Ascending aorta (tissue), 2 donors: Measurements from ENCODE around the gene TRIM25. TPM values are rescaled to one million over a fixed set of nuclear protein-coding genes. Genes with fewer than 3 reads are reported as not detected.

ENCODE experiments used
- DNase-seq, 2 donors: peaks; one replicate each; pipeline ENCODE4 v3.0.0-alpha.2; 2019; ENCODE audit warnings: low spot score in 2 of 2
- H3K27ac ChIP-seq, 2 donors: fragments of 200-600 bp; sonication (generic); one replicate each; pipeline ENCODE4 v1.5.1; 2016 to 2017; ENCODE audit warnings: mild to moderate bottlenecking in 1 of 2
- H3K27me3 ChIP-seq: fragments of 200-600 bp; sonication (generic); one replicate; pipeline ENCODE4 v1.5.1; 2017
- H3K36me3 ChIP-seq, 2 donors: fragments of 200-600 bp; sonication (generic); one replicate each; pipeline ENCODE4 v1.5.1; 2016
- H3K4me1 ChIP-seq, 2 donors: fragments of 200-600 bp; sonication (generic); one replicate each; pipeline ENCODE4 v1.5.1; 2016 to 2017; ENCODE audit warnings: mild to moderate bottlenecking in 1 of 2
- H3K4me3 ChIP-seq, 2 donors: fragments of 200-600 bp; sonication (generic); one replicate each; pipeline ENCODE4 v1.5.1; 2016 to 2017; ENCODE audit warnings: mild to moderate bottlenecking in 1 of 2
- H3K9me3 ChIP-seq, 2 donors: fragments of 200-600 bp; sonication (generic); one replicate each; pipeline ENCODE4 v1.5.1; 2016
- CTCF ChIP-seq, 3 experiments: fragments of 200-600 bp in 2 of 3; fragments of 450-650 bp in 1 of 3; sonication (generic) in 2 of 3; IDR thresholded peaks; one replicate each; pipeline ENCODE4 v1.5.1; 2016 to 2019; ENCODE audit warnings: antibody characterized with exemption in 3 of 3, mild to moderate bottlenecking in 1 of 3, moderate library complexity in 1 of 3
- intact Hi-C: fragments of 100-400 bp; cut with DNase I; formaldehyde crosslinking; loops from one replicate; pipeline ENCODE4 v1.15.1; 2023
- total RNA-seq: library from RNA; depleted of rRNA; stranded (reverse); fragments of >200 nt; gene quantifications from one replicate; pipeline ENCODE4 v1.1.0, GENCODE V29; 2016

Gene TRIM25
- total RNA-seq, 1 donor from 2014 or later, result 65.3 TPM

GRCh38 chr17:56863974-56864373 lies 49.9 kb downstream of the TRIM25 start:
- H3K27ac ChIP-seq, result no peak overlapping the region
- H3K4me1 ChIP-seq, result no peaks in the 10 kb centered on the region
- DNase-seq, result no peak
- no peak overlapping the region for H3K4me3 ChIP-seq
- peaks cover 14 to 34% of the 10 kb centered on the region in 2 donors for H3K36me3 ChIP-seq
- TF ChIP-seq CTCF (IDR thresholded peaks at IDR 0.05), result no peak
- intact Hi-C loops, result no loop called here
- no peaks in the 10 kb centered on the region for H3K27me3 ChIP-seq
- no peaks in the 10 kb centered on the region for H3K9me3 ChIP-seq

GRCh38 chr17:56861899-56862298 lies 52.0 kb downstream of the TRIM25 start:
- Histone ChIP-seq H3K4me1 (no peaks in the 10 kb centered on the region), H3K9me3 (no peaks in the 10 kb centered on the region), H3K27ac (no peak overlapping the region), H3K4me3 (no peak overlapping the region), H3K27me3 (no peaks in the 10 kb centered on the region), H3K36me3 (peaks cover 14 to 35% of the 10 kb centered on the region in 2 donors)
- TF ChIP-seq CTCF (IDR thresholded peaks at IDR 0.05), result no peak
- DNase-seq, result no peak
- intact Hi-C loops, result no loop called here

GRCh38 chr17:56851008-56851407 lies 62.8 kb downstream of the TRIM25 start:
- no peaks in the 10 kb centered on the region for H3K9me3 ChIP-seq
- H3K4me1 ChIP-seq, result no peaks in the 10 kb centered on the region
- H3K27me3 ChIP-seq, result no peaks in the 10 kb centered on the region
- no peak overlapping the region for H3K4me3 ChIP-seq
- TF ChIP-seq CTCF (IDR thresholded peaks at IDR 0.05), result no peak
- H3K36me3 ChIP-seq, result peaks cover 7 to 39% of the 10 kb centered on the region in 2 donors
- H3K27ac ChIP-seq, result no peak overlapping the region
- intact Hi-C loops, result no loop called here
- no peak for DNase-seq

- Histone ChIP-seq H3K4me1 (no peaks in the 10 kb centered on the region), H3K27ac (no peak overlapping the region), H3K9me3 (no peaks in the 10 kb centered on the region), H3K36me3 (peaks cover 7 to 39% of the 10 kb centered on the region in 2 donors), H3K27me3 (no peaks in the 10 kb centered on the region), H3K4me3 (no peak overlapping the region)
- intact Hi-C loops, result no loop called here
- no peak for DNase-seq
- no peak for TF ChIP-seq CTCF (IDR thresholded peaks at IDR 0.05)
These were observed 63.3 kb downstream of the TRIM25 start for GRCh38 chr17:56850591-56850990.

- no peaks in the 10 kb centered on the region for H3K27me3 ChIP-seq
- peaks cover 7 to 39% of the 10 kb centered on the region in 2 donors for H3K36me3 ChIP-seq
These were observed 64.7 kb downstream of the TRIM25 start for GRCh38 chr17:56849131-56849530.

More at GRCh38 chr17:56849131-56849530, 64.7 kb downstream of the TRIM25 start:
- intact Hi-C loops, result no loop called here
- H3K9me3 ChIP-seq, result no peaks in the 10 kb centered on the region
- no peak for TF ChIP-seq CTCF (IDR thresholded peaks at IDR 0.05)
- DNase-seq, result no peak
- no peaks in the 10 kb centered on the region for H3K4me1 ChIP-seq
- H3K4me3 ChIP-seq, result no peak overlapping the region
- no peak overlapping the region for H3K27ac ChIP-seq
